ENCODE results near the gene TGM3.

Gene TGM3

DNA sequence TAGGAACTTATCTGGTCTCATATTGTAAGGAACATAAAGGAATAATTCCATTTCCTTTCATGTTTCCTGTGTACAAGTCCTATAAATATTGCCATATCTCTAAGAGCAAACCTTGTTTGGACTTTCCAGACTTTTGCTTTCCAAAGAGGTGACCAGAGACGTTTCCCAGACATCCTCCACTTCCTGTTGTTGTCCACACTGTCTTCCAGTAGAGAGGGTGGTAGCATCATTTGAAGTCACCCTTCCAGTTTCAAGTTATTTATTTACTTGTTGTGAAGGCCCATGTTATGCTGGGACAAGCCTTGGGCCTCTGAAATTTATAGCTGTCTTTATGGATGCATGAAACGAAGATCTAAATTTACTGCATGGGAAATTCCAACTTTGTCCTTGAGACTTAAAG, 10.6 kb upstream of the TGM3 start:
- no peak for DNase-seq (ENCODE audit: low read depth)
- TF ChIP-seq, protein P1, sequence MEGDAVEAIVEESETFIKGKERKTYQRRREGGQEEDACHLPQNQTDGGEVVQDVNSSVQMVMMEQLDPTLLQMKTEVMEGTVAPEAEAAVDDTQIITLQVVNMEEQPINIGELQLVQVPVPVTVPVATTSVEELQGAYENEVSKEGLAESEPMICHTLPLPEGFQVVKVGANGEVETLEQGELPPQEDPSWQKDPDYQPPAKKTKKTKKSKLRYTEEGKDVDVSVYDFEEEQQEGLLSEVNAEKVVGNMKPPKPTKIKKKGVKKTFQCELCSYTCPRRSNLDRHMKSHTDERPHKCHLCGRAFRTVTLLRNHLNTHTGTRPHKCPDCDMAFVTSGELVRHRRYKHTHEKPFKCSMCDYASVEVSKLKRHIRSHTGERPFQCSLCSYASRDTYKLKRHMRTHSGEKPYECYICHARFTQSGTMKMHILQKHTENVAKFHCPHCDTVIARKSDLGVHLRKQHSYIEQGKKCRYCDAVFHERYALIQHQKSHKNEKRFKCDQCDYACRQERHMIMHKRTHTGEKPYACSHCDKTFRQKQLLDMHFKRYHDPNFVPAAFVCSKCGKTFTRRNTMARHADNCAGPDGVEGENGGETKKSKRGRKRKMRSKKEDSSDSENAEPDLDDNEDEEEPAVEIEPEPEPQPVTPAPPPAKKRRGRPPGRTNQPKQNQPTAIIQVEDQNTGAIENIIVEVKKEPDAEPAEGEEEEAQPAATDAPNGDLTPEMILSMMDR (conservative IDR thresholded peaks at IDR 0.05; ENCODE audit: low read length), result no peak
- H3K4me3 ChIP-seq (ENCODE audit: low read length), result no peak overlapping the region

DNA sequence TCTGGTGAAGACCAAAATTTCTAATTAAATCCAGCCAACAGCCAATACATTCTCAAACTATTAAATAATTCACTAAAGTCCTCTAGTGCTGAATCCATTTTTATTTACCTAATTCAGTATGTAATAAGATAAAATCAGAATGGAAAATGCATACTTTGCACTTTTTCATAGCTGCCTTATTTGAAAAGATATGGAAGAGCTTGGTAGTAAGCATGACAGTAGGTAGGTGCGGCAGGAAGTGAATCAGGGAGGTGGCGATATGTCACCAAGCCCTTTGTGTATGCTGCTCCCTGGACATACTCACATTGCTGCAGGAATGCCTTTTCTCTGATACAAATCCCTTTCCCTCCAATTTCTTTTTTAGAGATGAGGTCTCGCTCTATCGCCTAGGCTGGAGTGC, 10.2 kb upstream of the TGM3 start:
- no peak overlapping the region for H3K4me3 ChIP-seq (ENCODE audit: low read length)
- TF ChIP-seq, protein P1 (conservative IDR thresholded peaks at IDR 0.05; ENCODE audit: low read length), result no peak
- no peak for DNase-seq (ENCODE audit: low read depth)

DNA sequence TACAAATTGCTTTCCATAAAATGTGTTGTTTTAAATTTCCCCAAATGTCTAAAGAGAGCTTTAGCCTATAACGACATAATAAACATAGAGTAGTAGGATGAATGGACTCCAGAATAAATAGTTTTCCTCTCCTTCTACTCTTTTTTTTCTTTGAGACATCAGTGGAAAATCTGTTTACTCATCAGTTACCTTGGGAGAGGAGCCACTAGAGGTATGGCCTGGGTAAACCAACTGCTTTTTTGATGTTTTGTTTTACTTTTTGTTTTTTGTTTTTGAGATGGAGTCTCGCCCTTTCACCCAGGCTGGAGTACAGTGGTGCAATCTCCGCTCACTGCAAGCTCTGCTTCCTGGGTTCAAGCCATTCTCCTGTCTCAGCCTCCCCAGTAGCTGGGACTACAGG, 8.3 kb upstream of the TGM3 start:
- no peak overlapping the region for H3K4me3 ChIP-seq (ENCODE audit: low read length)
- no peak for DNase-seq (ENCODE audit: low read depth)
- TF ChIP-seq, protein P1 (conservative IDR thresholded peaks at IDR 0.05; ENCODE audit: low read length), result no peak

DNA sequence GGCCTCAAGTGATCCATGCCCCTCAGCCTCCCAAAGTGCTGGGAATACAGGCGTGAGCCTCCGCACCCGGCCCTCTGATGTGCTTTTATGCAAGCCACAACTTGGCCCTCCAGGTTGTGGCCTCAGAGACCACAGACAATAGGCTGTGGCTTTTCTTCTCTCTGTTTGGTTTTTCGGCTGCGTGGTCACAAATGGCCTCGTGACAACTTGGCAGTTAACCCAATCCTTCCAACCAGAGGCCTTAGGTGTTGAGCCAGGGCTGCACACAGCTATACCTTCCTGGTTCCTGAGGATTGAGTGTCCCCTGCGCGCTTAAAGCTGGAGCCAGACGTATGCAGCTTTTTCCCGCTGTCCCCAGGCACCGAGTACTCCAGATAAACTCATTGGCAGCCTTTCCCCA, 6.3 kb upstream of the TGM3 start:
- no peak overlapping the region for H3K4me3 ChIP-seq (ENCODE audit: low read length)
- DNase-seq (ENCODE audit: low read depth), result no peak

DNA sequence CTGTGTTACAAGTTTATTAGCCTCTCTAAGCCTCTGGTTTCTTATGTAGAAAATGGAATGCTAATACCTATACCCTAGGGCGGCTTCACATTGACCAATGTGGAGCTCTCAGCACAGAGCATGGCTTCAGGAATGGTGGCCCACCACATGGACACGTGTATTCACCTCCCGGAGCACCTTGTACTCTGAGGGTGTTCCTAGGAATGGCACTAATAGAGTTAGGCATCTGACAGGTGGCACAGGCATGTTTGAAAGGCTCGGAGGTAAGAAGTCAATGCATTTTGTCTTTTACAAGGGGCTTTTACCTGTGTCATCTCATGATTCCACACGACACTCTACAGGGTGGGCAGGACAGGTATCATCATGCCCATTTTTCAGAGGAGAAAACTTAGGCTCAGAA, 5.3 kb upstream of the TGM3 start:
- no peak overlapping the region for H3K4me3 ChIP-seq (ENCODE audit: low read length)
- DNase-seq (ENCODE audit: low read depth), result no peak
- TF ChIP-seq, protein P1 (conservative IDR thresholded peaks at IDR 0.05; ENCODE audit: low read length), result no peak

More for the DNA sequence above, 6.3 kb upstream of the TGM3 start:
- TF ChIP-seq, protein P1 (conservative IDR thresholded peaks at IDR 0.05; ENCODE audit: low read length), result no peak

DNA sequence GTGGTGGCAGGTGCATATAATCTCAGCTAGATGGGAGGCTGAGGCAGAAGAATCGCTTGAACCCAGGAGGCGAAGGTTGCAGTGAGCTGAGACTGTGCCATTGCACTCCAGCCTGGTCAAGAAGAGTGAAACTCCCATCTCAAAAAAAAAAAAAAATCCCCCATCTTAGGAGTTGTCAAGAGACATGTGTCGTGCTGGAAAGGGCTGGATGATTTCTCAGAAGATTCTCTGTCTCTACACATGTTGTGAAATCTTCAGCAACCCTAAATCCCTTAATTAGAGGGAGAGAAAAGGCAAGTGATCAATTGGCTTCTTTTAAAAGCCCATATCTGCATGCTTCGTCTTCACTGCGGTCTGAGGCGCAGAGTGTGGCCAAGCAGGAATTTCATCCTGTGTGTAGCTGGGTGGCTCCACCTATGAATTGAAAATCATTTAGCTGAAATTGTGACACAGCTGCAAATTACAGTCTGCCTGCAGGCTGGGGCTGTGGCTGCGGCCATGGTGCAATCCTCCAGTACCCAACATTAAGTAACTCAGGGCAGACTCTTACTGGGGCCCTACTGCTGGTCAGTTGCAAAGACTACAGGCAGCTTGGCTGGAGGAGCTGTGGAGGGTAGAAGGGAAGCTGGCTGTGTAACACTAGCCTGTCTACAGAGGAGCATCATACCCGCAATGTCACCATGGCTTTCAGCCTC, 3.2 kb upstream of the TGM3 start:
- TF ChIP-seq, protein P1 (conservative IDR thresholded peaks at IDR 0.05; ENCODE audit: low read length), result no peak
- DNase-seq (ENCODE audit: low read depth), result peak; percentile 66

DNA sequence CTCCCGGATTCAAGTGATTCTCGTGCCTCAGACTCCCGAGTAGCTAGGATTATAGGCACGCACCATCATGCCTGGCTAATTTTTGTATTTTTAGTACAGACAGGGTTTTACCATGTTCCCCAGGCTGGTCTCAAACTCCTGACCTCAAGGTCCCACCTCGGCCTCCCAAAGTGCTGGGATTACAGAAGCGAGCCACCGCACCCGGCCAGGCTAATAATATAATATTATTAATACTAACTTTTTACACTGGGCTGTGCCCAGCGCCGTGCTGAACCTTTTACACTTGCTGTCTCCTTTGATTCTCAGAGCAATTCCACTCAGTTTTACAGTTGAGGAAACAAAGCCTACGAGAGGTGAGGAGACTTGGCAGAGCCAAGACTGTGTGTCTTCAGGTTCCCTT, 2.3 kb upstream of the TGM3 start:
- TF ChIP-seq, protein P1 (conservative IDR thresholded peaks at IDR 0.05; ENCODE audit: low read length), result no peak
- no peak for DNase-seq (ENCODE audit: low read depth)

More for the DNA sequence above, 3.2 kb upstream of the TGM3 start:
- H3K4me3 ChIP-seq (ENCODE audit: low read length), result no peak overlapping the region

More for the DNA sequence above, 2.3 kb upstream of the TGM3 start:
- H3K4me3 ChIP-seq (ENCODE audit: low read length), result no peak overlapping the region

Measured in AG10803 (cell line).